Suprapubic skin (tissue), 4 donors: Measurements from ENCODE around the gene PSG5.
"Not testable (repeated sequence)": the region's sequence is repeated elsewhere in the genome, so short reads cannot be mapped to it uniquely, and the experiment has no call there.

Experiments
- CTCF ChIP-seq, 2 donors: fragments of 200-600 bp in 1 of 2; fragments of 450-650 bp in 1 of 2; sonication (generic) in 1 of 2; IDR thresholded peaks; one replicate each; pipeline ENCODE4 v1.5.1; 2016 to 2019; ENCODE audit warnings: antibody characterized with exemption in 2 of 2, mild to moderate bottlenecking in 1 of 2, moderate library complexity in 1 of 2
- POLR2A ChIP-seq, 2 donors: fragments of 450-650 bp; IDR thresholded peaks; one replicate each; pipeline ENCODE4 v1.6.1; 2017; ENCODE audit warnings: antibody characterized with exemption in 2 of 2, mild to moderate bottlenecking in 2 of 2, moderate library complexity in 2 of 2
- POLR2AphosphoS5 ChIP-seq, 3 donors: sonication (generic); formaldehyde crosslinking; IDR thresholded peaks; one replicate each; pipeline ENCODE4 v1.6.1; 2017; ENCODE audit warnings: antibody characterized with exemption in 3 of 3

- TF ChIP-seq POLR2A, POLR2AphosphoS5, CTCF (IDR thresholded peaks at IDR 0.05): not testable (repeated sequence)
Measured at GRCh38 chr19:43221891-43222290, 35.6 kb upstream of the PSG5 start.
